GM21529 (cell line): Measurements from ENCODE around the gene PCBP3.

Experiments used
- ATAC-seq: cut with Tn5 transposase; IDR thresholded peaks from one replicate; pipeline ENCODE4 v1.9.1; 2021; ENCODE audit not compliant: unreplicated experiment

PCBP3 gene

GRCh38 chr21:45723049-45723958 is 79.8 kb downstream of the PCBP3 start:
- no peak for ATAC-seq

GRCh38 chr21:45724345-45724961 is 80.9 kb downstream of the PCBP3 start:
- no peak for ATAC-seq

- ATAC-seq: no peak
Observed at GRCh38 chr21:45724994-45725843, 81.7 kb downstream of the PCBP3 start.

- ATAC-seq: no peak
Observed at GRCh38 chr21:45725844-45726200, 82.3 kb downstream of the PCBP3 start.

DNA sequence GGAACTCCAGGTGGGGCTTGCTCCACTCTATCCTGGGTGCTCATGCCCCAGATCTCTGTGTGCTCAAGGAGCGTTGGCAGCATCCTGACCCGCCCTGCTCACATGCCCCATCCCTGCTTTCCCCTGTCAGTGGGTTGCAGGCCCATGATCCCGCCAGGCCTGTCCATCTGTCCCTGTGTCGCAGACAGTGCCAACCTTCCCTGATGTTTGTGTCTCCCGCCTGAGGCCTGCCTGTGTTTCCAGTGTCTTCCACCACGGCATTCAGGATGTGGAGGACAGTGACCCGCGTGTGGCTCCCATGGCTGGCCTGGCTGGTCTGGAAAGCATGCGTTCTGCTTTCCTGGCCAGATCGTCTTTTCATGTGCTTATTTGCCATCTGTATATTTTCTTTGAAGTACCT is 82.9 kb downstream of the PCBP3 start:
- ATAC-seq: no peak

DNA sequence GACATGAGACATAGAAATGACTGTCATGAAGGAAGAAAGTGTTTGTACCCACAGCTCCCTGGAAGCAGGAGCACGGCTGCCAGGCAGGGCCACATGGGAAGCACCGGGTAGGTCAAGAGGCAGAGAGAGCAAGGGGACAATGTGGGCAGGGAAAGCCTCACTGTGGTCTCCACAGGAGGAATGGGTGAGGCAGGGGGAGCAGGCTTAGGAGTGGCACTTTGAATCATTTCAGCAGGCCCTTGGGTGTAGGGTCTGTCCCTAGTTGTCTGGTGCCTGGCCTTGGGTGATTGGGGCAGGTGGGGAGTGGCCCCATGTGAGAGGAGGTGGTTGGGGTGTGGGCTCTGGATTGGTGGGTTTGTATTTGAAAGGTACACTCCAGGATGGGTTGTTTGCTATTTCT is 83.9 kb downstream of the PCBP3 start:
- no peak for ATAC-seq

- no peak for ATAC-seq
Observed at GRCh38 chr21:45735259-45736000, 91.9 kb downstream of the PCBP3 start.

DNA sequence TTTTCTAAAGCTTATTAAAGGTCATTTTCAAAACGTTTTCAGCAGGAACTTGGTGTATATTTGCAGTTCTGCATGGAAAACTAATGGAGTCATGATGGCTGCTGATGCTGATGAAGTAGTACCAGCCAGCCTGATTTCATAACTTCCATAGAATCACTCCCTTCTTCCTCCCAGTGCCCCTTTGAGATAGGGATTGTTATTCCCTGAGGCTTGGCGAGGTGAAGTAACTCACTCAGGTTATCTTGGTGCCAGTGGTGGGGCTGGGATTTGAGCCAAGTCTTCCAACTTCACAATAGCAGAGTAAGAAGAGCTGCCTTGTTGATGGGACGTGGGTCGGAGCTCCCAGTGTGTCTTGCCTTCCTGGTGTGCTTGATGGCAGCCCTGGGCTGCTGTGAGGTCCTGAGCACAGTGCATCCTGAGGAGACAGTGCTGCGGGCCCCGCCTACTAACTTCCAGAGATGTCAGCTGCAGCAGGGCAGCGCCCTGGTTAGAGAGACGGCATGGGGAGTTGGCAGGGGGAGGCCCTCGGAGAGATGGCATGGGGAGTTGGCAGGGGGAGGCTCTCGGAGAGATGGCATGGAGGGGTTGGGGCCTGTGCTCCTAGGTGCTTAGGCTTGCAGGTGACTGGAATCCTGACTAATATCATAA is 92.6 kb downstream of the PCBP3 start:
- ATAC-seq: no peak

- ATAC-seq: no peak
Observed at GRCh38 chr21:45736690-45737484, 93.4 kb downstream of the PCBP3 start.

GRCh38 chr21:45737485-45738166 is 94.1 kb downstream of the PCBP3 start:
- no peak for ATAC-seq

DNA sequence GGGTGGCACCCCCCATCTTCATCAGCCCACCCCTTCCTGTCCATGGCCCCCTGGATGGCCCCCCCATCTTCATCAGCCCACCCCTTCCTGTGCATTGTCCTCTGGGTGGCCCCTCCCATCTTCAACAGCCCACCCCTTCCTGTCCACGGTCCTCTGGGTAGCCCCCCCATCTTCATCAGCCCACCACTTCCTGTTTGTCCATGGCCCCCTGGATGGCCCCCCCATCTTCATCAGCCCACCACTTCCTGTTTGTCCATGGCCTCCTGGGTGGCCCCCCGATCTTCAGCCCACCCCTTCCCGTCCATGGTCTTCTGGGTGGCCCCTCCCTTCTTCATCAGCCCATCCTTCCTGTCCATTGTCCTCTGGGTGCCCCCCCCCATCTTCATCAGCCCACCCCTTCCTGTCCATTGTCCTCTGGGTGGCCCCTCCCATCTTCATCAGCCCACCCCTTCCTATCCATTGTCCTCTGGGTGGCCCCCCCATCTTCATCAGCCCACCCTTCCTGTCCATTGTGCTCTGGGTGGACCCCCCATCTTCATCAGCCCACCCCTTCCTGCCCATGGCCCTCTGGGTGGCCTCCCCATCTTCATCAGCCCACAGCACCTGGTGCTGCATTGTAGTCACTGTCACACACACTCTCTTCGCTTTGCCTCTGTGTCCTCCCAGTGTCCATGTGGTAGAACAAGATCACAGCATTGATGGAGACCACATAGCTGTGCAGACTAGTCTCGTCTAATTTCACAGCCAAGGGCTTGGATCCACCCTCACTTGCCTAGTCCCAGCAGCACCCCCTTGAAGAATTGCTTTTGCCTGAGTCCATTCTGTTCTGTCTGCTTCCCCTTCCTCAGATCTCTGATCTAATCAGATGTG is 95.9 kb downstream of the PCBP3 start:
- no peak for ATAC-seq

- ATAC-seq: no peak
Observed at GRCh38 chr21:45740088-45740440, 96.5 kb downstream of the PCBP3 start.

- ATAC-seq: no peak
Observed at GRCh38 chr21:45740491-45741357, 97.2 kb downstream of the PCBP3 start.

- ATAC-seq: no peak
Observed at GRCh38 chr21:45741691-45742090, 98.2 kb downstream of the PCBP3 start.

- ATAC-seq: no peak
Observed at GRCh38 chr21:45742247-45742646, 98.7 kb downstream of the PCBP3 start.

DNA sequence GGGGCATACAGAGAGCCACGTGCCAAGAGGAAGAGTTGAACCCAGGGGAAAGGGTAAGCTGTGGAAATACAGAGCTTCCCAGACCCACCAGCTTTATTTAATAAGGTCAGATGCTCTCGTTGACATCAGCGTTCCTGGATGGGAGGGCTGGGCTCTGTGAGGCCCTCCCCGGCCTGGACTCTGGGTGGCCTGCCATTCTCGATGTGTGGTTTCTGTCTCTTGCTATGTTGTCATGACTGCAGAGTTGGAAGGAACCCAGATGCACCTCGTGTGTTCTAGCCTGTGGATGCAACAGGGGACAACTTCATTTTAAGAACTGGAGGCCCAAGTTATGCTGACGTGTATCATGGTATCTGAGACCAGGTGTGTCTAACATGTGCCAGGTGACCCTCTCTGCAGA is 101.7 kb downstream of the PCBP3 start:
- ATAC-seq: no peak

DNA sequence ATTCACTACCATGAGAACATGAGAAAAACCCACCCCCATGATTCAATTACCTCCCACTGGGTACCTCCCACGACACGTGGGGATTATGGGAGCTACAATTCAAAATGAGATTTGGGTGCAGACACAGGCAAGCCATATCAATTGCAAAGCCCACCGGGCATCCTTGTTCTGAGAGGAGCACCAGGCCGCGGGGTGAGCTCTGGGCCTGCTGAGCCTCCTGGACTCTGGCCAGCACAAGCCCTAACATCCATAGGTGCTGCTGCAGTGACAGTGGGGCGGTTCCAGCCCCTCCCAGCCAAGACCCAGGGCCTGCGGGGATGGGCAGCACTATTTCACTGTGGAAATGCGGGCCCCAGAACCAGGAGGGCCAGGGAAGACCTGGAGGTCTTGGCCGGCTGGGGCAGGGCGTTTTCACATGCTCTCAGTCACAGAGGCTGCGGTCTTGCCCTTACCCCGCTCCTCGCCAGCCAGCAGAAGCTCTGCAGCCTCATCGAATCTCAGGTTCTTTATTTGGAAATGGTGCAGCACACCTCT is 103.8 kb downstream of the PCBP3 start:
- ATAC-seq: no peak
